A549 treated with Mapracorat at 1 μM for 4 hours (cell line): ENCODE results near the gene ZNF160. TPM values are rescaled to one million over a fixed set of nuclear protein-coding genes. Genes with fewer than 3 reads are reported as not detected.

Source experiments
- total RNA-seq: library from RNA; stranded (reverse); fragments of 200-300 nt; extraction: Qiagen RNA extraction; gene quantifications from 5 replicates; pipeline ENCODE4 v1.2.3, GENCODE V29; 2022

Gene ZNF160
- 7.2 to 8.3 TPM (median 7.5 TPM) in 5 replicates for total RNA-seq

DNA sequence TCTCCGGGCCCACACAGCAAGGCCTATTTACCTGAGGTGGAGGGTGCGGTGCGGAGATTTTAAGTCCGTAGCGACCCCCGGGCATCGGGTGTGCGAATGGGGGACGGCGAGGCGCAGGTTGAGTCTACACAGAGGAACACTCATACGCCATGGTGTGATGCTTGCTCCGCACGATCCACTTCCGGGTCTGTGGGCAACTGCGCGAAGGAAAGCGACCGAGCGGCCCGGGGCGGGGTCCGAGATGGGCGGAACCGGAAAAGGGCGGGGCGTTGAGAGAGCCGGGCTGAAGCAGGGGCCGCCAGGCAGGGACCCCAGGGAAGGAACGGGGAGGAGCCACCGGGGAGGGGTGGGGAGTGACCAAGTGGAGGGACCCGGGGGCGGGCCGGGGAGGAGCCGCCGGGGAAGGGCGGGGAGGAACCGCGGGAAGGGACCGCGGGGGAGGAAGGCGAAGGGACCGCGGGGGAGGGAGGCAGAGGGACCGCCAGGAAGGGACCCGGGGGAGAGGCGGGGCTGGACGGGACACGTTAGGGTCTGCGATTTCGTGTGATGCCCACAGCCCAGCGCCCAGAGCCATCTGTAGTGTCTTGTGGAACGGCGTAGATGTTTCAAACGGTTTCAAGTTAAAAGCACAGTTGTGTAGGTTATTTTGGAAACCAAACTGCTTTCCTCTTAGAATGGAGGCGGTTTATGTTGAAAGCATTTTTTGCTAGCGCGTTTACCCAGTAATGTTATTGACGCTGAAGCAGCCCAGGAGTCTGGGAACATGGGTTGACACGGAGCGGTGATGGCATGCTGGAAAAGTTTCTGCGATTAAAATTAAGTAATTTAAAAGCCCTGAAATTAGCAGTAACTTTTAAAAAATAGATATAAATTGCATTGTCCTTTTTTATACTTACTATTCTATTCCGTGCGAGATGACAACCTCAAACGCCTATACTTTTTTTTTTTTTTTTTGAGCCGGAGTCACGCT is at the start of gene ZNF160:
Gene ZNF160 (minus strand): TSS at position 189 of the 970 bp plus-strand sequence. CDS start 17,146 bp downstream, outside the sequence.

GRCh38 chr19:53132141-53132991 is 29.1 kb upstream of the ZNF160 start, which contains the start of gene ZNF415:
ZNF415 (minus strand) TSS chr19:53132910; CDS start chr19:53122676, 10,234 bp downstream.

Other genes starting within 250 kb of the ZNF160 start
- gene ZNF468, start 245.8 kb downstream of the ZNF160 start, total RNA-seq = 0.29 to 0.64 TPM (median 0.57 TPM) in 5 replicates
- not detected in 5 replicates for gene ZNF320, start 205.8 kb downstream of the ZNF160 start, total RNA-seq
- 0.04 TPM in 1 of 5 replicates, not detected in the others for gene ZNF888, start 180.0 kb downstream of the ZNF160 start, total RNA-seq
- gene ZNF816, start 140.5 kb downstream of the ZNF160 start, total RNA-seq = 0.08 TPM in 1 of 5 replicates, not detected in the others
- gene ERVV-1, start 89.5 kb downstream of the ZNF160 start, total RNA-seq = not detected in 5 replicates
- gene ERVV-2, start 58.7 kb downstream of the ZNF160 start, total RNA-seq = not detected in 5 replicates
- not detected in 5 replicates for gene ZNF415, start 29.5 kb upstream of the ZNF160 start, total RNA-seq
- not detected in 5 replicates for gene ZNF347, start 55.6 kb upstream of the ZNF160 start, total RNA-seq
- gene ZNF665, start 89.9 kb upstream of the ZNF160 start, total RNA-seq = not detected in 5 replicates
- gene ZNF677, start 151.5 kb upstream of the ZNF160 start, total RNA-seq = not detected in 5 replicates
- gene VN1R2, start 154.9 kb upstream of the ZNF160 start, total RNA-seq = not detected in 5 replicates
- not detected in 5 replicates for gene VN1R4, start 164.3 kb upstream of the ZNF160 start, total RNA-seq
- gene ZNF845, start 230.3 kb upstream of the ZNF160 start, total RNA-seq = 3.1 to 4.3 TPM (median 3.5 TPM) in 5 replicates